ENCODE results near the gene TTBK1. TPM values are rescaled to one million over a fixed set of nuclear protein-coding genes. Genes with fewer than 3 reads are reported as not detected.

TTBK1 gene
- total RNA-seq, 1 donor from 2014 or later, result 1.7 TPM

DNA sequence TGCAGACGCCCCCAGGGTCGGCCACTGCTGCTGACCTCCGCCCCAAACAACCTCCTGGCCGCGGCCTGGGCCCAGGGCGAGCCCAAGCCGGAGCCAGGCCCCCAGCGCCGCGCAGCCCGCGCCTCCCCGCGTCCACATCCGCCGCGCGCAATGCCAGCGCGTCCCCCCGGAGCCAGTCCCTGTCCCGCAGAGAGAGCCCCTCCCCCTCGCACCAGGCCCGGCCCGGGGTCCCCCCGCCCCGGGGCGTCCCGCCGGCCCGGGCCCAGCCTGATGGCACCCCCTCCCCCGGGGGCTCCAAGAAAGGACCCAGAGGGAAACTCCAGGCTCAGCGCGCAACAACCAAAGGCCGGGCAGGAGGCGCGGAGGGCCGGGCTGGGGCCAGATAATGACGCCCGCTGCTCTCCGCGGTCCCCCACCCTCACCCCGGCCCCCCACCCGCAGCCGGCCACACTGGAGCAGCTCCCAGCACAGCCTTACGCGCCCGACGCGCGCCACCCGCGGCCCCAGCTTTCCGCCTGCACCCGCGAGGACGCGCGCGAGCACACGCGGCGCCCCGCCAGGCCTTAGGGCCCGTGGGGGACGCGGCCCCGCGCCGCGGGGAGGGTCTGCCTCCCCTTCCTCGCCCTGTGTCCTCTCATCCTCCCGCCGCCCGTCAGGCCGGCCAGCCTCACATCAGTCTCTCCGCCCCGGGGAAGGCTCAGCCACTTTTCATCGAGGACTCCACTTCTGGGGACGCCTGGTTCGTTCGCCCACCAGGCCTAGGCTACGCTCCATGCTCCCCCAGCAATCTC lies 41.9 kb downstream of the TTBK1 start:
- no peak overlapping the region for H3K27ac Mint-ChIP-seq
- peaks cover 14% of the 10 kb centered on the region for H3K4me1 Mint-ChIP-seq
- H3K36me3 Mint-ChIP-seq, result peaks cover 2% of the 10 kb centered on the region
- Histone ChIP-seq H3K27ac (no peak overlapping the region), H3K4me1 (no peaks in the 10 kb centered on the region), H3K36me3 (no peaks in the 10 kb centered on the region), H2AFZ (replicated peaks) (no peak overlapping the region), H4K20me1 (ENCODE audit: low read depth) (no peaks in the 10 kb centered on the region), H3K79me2 (ENCODE audit: low read depth) (no peaks in the 10 kb centered on the region), H3K9me3 (ENCODE audit: low read depth) (no peaks in the 10 kb centered on the region), H3K9ac (no peak overlapping the region), H3K4me2 (peak overlapping the region; percentile 64), H3F3A (ENCODE audit: low read depth) (no peaks in the 10 kb centered on the region), H3K4me3 (peak overlapping the region; percentile 7), H3K27me3 (peaks cover 24% of the 10 kb centered on the region)
- TF ChIP-seq CTCF (IDR thresholded peaks at IDR 0.05) (no peak), EZH2 (IDR thresholded peaks at IDR 0.05) (no peak), EZH2phosphoT487 (IDR thresholded peaks at IDR 0.05) (no peak)
- DNase-seq (ENCODE audit: low spot score), result no peak
- H3K4me3 Mint-ChIP-seq, result no peak overlapping the region
- peaks cover 5% of the 10 kb centered on the region for H3K27me3 Mint-ChIP-seq (ENCODE audit: insufficient read depth, low read depth)
- no peaks in the 10 kb centered on the region for H3K9me3 Mint-ChIP-seq

GRCh38 chr6:43285832-43286231 lies 42.6 kb downstream of the TTBK1 start:
- peaks cover 14% of the 10 kb centered on the region for H3K4me1 Mint-ChIP-seq
- H3K27ac Mint-ChIP-seq, result no peak overlapping the region
- Histone ChIP-seq H3K9me3 (ENCODE audit: low read depth) (no peaks in the 10 kb centered on the region), H3F3A (ENCODE audit: low read depth) (no peaks in the 10 kb centered on the region), H3K27me3 (peaks cover 24% of the 10 kb centered on the region), H3K4me2 (no peak overlapping the region), H2AFZ (replicated peaks) (no peak overlapping the region), H3K9ac (no peak overlapping the region), H4K20me1 (ENCODE audit: low read depth) (no peaks in the 10 kb centered on the region), H3K36me3 (no peaks in the 10 kb centered on the region), H3K79me2 (ENCODE audit: low read depth) (no peaks in the 10 kb centered on the region), H3K4me1 (no peaks in the 10 kb centered on the region), H3K4me3 (no peak overlapping the region), H3K27ac (no peak overlapping the region)
- peaks cover 5% of the 10 kb centered on the region for H3K27me3 Mint-ChIP-seq (ENCODE audit: insufficient read depth, low read depth)
- TF ChIP-seq EZH2 (IDR thresholded peaks at IDR 0.05) (no peak), EZH2phosphoT487 (IDR thresholded peaks at IDR 0.05) (no peak), CTCF (IDR thresholded peaks at IDR 0.05) (no peak)
- peaks cover 2% of the 10 kb centered on the region for H3K36me3 Mint-ChIP-seq
- DNase-seq (ENCODE audit: low spot score), result no peak
- H3K4me3 Mint-ChIP-seq, result no peak overlapping the region
- H3K9me3 Mint-ChIP-seq, result no peaks in the 10 kb centered on the region

GRCh38 chr6:43286456-43286979 lies 43.2 kb downstream of the TTBK1 start:
- no peaks in the 10 kb centered on the region for H3K9me3 Mint-ChIP-seq
- no peaks in the 10 kb centered on the region for H3K9me3 ChIP-seq (ENCODE audit: low read depth)
- H2AFZ ChIP-seq (replicated peaks), result peak overlapping the region; percentile 17
- peaks cover 5% of the 10 kb centered on the region for H3K27me3 Mint-ChIP-seq (ENCODE audit: insufficient read depth, low read depth)
- H4K20me1 ChIP-seq (ENCODE audit: low read depth), result no peaks in the 10 kb centered on the region
- H3K36me3 Mint-ChIP-seq, result peaks cover 2% of the 10 kb centered on the region
- no peak for TF ChIP-seq EZH2phosphoT487 (IDR thresholded peaks at IDR 0.05)
- TF ChIP-seq CTCF (IDR thresholded peaks at IDR 0.05), result no peak
- no peak for TF ChIP-seq EZH2 (IDR thresholded peaks at IDR 0.05)
- no peaks in the 10 kb centered on the region for H3K4me1 ChIP-seq
- no peak overlapping the region for H3K4me3 ChIP-seq
- no peak overlapping the region for H3K9ac ChIP-seq
- DNase-seq (ENCODE audit: low spot score), result no peak
- no peak overlapping the region for H3K4me3 Mint-ChIP-seq
- no peak overlapping the region for H3K27ac ChIP-seq
- no peaks in the 10 kb centered on the region for H3K79me2 ChIP-seq (ENCODE audit: low read depth)
- H3F3A ChIP-seq (ENCODE audit: low read depth), result no peaks in the 10 kb centered on the region
- H3K27ac Mint-ChIP-seq, result peak overlapping the region; percentile 83
- H3K36me3 ChIP-seq, result no peaks in the 10 kb centered on the region
- no peak overlapping the region for H3K4me2 ChIP-seq
- peaks cover 24% of the 10 kb centered on the region for H3K27me3 ChIP-seq
- H3K4me1 Mint-ChIP-seq, result peaks cover 12% of the 10 kb centered on the region

Data from neural progenitor cell (in vitro differentiated cells).